ENCODE measurements around the gene DNAJC15.
A peak's percentile ranks its signal among the peaks of the same experiment; 100 is the strongest.

The DNAJC15 gene

DNA sequence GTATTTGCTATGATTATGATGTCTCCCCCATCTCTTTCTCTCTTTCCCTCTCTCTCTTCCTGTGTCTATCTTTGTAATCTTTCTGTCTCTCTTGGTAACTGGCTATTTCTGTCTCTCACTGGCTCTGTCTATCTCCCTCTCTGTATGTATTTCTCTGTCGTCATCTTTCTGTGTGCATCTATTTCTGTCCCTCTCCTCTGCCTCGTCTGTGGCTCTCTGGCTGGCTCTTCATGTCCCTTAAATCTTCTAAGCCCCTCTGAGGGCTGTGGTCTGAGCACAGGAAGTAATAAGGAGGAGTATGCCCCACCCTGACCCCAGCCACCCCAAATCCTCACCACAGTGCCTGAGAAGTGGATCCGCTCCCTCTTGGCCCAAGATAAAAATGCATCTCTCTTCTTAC lies 104.4 kb downstream of the DNAJC15 start:
- no peak for DNase-seq (ENCODE audit: low spot score)

DNA sequence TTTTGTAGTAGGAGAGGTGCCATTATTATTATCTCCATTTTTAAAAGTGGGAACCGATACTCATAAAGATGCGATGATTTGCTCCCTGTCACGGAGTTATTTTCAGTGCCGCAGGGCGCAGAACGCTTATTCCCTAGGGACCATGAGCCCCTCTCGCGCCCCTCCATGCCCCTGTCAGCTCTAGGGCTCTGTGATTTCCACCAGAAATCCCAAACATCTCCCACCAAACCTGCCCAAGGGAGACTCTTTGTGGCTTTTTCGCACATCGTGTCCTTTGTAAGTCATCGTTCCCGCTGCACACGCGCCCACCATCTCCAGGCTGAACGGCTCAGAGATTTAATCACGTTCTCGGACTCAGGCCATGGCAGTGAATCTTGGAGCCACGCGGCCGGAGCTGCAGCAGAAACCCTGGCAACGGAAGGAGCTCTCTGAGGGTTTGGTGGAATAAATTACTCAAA lies 105.1 kb downstream of the DNAJC15 start:
- DNase-seq (ENCODE audit: low spot score), result no peak

DNA sequence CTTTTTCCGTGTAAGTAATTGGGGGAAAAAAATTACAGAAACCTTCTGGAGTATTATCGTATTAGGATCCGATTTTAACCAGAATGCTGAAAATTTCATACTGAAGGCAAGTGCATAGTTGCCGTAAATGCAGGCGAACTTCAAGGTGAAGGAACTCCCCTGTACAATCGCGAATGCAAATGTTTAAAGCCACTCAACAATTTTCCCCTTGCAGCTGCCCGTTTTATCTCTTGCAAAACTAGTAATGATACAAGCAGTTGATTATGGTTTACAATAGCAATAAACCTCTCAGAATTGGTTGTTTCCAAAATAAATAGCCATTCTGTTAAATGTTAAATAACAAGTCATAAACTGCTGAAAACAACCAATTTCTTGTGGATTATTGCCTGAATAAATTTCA lies 105.7 kb downstream of the DNAJC15 start:
- DNase-seq (ENCODE audit: low spot score), result no peak

DNA sequence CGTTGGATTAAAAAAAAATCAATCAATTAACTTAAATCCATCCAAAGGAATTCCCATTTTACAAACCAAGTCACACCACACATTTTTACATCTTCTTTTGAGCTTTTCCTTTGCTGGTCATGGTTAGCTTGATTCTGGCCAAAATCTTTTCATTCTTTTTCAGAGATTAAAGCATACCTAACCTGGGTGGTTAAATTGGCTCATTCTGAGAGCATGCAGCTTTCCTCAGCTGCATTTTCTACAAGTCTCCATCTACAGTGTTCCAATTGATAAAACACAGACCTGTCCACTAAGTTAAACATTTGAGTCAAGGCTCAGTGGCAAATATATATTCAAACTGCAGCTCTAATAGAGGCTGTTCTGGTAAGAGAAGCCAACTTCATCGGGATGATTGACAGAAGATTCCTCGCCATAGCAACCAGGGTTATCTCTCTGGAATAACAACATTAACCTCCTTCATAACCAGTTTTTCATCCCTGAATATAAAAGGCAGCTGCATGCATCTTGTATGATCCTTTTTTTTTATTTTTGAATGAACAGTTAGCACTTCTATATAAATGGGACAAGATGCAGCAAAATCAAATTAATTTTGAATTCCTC lies 106.2 kb downstream of the DNAJC15 start:
- no peak for DNase-seq (ENCODE audit: low spot score)

DNA sequence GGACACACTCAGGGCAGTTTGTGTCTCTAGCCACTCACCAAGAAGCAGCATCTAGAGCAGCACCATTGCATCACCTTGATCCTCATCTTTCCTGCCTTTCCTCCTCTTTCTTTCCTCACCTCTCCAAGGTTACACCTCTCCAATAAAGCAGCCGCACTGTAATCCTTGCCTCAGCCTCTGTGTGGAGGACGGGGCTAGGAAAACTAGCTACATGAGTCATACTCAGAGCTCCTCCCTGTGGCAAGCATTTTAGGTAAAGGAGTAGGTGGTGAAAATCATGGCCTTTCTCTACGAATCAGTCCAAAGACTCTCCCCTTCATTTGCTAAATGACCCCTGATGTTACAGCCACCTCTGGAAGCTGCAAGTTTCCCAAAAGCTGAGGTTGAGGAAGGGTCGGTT lies 108.9 kb downstream of the DNAJC15 start:
- peak; percentile 11 for DNase-seq (ENCODE audit: low spot score)

DNA sequence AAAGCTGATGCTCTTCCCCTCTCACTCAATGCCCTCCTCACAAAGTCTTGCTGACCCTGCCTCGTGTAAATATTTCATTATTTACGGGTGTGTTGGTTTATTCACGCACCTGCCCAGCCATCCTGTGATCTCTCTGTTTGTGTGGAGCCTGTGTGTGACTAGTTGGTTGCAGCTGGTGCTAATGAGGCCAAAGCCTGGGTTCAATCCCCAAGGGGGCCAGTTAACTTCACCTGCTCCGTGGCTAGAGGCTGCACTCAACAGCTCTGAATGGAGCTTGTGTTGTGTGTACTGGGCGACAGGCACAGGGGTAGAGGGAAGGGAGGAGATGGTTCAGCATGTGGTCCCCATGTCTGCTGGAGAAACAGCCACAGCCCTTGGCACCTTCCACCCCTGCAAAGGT lies 109.5 kb downstream of the DNAJC15 start:
- no peak for DNase-seq (ENCODE audit: low spot score)

DNA sequence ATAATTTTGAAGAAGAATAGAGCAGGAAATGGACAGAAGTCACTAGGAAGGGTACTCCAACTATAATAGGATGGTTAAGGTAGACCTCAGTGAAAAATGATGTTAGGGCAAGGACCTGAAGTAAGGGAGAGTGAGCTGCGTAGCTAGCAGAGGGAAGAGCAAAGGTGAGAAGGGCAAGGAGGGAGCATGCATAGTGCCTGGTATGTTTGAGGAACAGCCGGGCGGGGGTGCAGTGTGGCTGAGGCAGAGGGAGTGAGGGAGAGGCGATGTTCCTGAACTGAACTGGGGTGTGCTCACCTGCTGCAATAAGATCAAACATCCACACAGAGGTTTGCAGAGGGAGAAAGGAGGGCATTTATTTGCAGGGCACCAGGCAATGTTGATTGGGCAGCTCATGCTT lies 110.4 kb downstream of the DNAJC15 start:
- no peak for DNase-seq (ENCODE audit: low spot score)

DNA sequence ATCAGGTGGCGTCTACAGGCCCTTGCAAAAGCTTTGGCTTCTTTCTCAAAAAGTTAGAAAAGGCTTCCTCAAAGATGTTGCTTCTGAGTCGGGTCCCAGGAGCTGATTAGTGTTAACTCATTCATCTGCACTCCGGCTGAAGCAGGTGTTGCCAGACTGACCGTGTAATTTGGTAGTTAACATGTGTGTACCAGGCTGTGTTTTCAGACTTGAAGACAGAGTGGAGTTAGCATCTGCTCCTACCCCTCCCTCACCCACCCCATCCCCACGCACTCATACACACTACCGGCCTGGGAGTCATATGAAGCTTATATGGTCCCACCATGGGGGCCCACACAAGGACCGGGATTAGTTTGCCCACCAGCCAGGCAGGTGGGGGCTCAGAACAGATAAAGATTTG lies 111.5 kb downstream of the DNAJC15 start:
- DNase-seq (ENCODE audit: low spot score), result no peak

DNA sequence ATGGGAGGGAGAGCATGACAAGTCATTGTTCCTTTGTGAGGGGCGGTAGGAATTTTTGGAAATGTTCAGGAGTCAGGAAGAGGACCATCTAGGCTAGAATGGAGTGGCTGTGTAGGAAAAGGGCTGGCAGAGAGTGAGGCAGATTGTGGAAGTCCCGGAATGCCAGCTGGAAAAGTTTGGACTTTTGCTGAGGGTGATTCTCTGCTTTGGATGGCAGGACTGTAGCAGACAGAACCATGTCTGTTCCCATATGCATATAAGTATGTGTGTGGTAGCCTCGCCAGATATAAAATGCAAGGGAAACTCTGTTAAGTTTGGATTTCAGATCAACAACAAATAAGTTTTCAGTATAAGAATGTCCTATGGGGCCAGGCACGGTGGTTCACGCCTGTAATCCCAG lies 112.1 kb downstream of the DNAJC15 start:
- DNase-seq (ENCODE audit: low spot score), result no peak

DNA sequence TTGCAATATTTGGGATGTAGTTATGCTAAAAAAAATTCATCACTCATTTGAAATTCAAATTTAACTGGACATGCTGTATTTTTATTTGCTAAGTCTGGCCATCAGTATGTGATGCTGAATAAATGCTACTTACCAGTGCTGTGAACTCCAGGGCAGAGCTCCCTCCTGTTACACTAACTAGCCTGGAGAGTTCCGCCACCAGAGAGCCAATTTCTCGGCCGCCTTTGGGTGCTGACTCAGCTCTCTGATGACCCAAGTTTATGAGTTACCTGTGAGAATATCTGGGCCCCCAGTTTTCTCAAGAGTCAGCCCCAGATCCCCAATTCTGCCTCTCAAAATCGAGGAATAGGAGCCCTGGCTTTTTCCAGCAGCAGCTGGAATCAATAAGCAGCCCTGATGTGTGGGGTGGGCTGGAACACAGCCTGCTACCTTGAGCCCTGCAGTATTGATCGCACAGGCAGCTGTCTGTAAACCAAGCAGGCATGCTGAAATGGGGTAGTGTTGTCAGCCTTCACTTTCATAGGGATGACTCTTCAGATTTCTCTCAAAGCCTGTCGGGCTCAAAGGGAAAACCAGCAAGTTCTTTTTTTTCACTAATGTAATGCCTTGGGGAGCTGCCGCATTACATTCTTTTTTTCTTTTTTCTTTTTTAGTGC lies 113.7 kb downstream of the DNAJC15 start:
- DNase-seq (ENCODE audit: low spot score), result no peak

DNA sequence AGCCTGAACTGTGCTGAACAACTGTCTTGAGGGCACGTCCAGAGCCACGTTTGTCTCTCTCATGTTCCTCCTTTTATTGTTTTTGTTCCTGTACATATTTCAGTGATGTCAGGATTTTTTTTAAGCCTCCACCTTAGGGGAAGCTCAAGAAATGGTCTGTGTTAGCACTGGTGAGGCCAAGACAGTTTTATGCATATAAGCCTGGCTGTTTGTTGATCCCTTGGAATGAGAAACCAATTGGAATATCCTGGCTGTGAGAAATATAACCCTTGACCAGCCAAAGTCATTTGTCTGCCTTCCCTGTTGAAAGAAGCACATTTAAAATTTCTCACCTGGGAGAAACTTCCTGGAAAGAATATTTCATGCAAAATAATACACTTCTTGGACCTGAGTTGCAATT lies 115.8 kb downstream of the DNAJC15 start:
- DNase-seq (ENCODE audit: low spot score), result no peak

DNA sequence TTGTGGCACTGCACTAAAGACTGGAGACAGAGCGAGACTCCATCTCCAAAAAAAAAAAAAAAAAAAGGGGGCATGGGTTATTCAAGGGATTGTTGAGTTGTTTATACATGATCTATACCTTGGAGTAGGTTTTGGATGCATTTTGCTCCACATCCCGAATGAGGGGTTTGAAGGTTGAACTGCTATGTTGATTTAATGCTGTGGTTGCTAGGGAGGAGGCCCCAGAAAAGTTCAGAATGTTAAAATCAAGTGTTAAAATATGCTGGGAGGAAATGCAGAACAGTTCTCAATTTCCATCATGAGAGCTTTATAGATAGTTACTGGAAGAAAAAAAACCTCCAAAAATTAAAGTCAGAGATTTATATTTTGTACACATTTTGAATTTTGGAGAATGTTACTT lies 116.5 kb downstream of the DNAJC15 start:
- no peak for DNase-seq (ENCODE audit: low spot score)

DNA sequence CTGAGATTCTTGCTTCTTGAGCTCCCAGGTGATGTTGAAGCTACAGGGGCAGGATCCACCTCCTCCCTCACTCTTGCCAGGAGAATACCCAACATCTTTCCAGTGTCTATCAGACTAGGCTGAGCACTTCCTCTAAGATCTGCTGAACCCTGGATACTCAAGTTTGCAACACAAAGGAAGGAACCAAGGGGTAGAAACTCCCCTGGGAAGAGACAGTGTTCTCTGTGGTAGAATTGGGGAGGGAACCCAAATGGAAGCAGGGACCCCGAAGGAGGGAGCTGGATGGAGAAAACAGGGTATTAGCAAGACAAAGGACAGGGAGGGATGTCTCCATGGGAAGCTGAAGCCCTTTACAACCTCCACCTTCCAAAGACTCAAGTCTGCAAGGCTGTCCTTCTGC lies 117.6 kb downstream of the DNAJC15 start:
- no peak for DNase-seq (ENCODE audit: low spot score)

DNA sequence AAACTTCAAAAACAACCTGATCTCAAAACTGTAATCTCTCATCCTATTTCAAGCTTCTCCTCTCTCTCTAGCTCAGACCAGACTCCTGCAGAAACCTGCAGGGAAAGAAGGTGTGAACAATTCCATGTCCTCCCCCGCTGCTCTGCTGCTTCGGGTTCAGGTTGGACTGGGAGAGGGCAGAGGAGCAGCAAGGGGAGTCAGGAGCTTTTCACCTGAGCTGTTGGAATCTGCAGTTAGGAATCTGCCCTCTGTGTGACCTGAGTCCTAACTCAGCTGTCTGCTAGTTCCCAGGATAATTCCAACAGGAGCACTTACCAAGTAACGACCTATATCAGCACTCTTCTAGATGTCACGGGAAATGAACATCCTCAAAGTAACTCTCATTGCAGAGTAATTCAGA lies 118.3 kb downstream of the DNAJC15 start:
- DNase-seq (ENCODE audit: low spot score), result no peak

DNA sequence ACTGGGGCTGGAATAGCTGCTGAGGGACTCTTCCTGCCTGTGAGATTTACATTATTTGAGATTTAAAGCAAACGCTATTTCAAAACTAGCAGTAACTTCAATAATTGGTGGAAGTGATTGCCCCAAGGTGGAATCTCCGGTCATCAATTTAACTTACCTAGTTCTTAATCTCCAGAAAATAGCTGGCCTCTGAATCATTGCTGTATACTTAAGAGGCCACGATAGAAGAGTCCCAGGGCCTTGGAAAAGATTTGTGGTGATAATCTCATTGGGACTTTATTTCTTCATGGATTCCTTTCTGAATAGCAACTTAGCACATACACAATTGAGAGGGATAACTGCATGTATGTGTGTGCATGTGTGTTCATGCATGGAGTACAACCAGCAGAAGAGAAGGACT lies 120.2 kb downstream of the DNAJC15 start:
- DNase-seq (ENCODE audit: low spot score), result no peak

DNA sequence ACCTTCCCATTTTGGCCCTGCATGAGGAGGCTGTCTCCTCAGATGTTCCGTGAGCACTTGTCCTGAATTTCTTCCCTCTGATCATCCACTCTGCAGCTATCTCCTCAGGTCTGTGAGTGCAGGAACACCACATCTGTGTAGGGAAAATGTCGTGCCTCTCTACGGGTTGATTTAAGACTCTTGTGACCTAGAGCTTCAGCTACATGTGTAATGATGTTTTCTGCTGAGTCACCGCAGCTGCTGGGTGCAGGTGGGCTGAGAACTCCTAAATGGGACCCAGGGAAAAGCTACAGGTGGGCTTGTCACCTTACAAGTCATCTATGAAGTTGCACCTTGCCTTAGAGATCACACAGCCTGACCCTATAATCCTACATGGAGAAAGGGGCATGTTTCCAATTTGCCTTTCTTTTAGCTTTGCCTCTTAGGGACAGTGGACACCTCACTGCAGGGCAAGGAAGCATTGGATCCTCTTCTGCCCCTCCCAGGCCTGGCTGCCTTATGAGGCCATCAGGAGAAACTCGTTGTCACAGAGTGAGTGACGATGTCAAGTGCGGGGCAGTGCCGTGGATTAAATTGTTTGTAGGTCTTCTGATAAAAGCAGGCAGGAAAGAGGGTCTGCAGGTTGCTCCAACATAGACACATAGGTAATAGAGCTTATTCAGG lies 122.3 kb downstream of the DNAJC15 start:
- no peak for DNase-seq (ENCODE audit: low spot score)

DNA sequence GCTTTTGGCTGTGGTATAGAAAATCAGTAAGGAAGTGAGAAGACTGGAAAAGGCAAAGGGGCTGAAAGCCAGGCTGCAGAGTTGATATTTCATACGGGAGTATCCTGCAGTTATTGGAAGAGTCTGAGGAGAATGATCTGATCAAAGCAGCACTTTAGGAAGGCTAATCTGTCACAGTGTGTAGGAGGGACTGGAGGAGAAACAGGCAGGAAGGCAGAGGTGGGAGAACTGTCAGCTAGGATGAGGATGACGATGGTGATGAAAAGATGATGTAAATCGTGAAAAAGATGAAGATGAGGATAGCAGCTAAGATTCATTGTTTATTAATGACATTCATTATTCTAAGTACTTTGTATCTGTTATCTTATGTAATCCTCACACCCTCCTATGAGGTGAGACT lies 123.0 kb downstream of the DNAJC15 start:
- no peak for DNase-seq (ENCODE audit: low spot score)

DNA sequence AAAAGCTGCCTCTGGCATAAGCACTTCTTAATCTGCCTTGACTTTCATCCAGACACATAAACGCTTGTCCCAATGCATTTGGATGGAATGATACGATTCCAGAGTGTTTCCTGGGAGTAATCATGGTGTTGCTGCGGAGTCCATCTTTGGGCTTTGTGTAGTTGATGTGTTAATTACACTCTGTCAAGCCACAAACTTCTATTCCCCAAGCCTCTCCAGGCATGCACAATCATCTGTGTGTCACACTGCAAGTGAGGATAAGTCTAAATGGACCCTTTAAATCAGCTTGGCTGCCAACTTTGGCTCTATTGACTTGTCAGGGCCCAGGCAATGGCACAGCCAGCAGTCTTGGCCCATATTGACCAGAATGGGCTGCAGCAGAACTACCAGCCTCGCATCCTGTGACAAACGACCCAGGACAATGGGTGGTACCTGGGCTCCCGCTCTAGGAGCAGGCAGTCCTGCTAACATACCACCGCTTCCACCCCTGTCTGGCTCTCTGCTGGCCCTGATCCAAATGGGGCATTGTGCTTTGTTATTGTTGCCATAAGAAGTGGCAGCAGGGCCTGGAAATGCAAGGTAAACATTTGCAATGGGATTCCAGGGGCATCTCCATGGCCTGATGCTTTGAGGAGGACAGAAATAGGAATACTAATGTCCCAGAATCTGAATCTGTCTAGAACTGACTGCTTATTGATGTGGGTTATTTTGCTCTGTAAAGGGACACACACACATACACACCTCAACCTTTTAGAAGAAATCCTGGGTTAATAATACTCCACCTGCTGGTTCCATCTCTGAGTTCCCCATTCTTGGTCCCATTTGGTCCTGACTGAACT lies 127.2 kb downstream of the DNAJC15 start:
- DNase-seq (ENCODE audit: low spot score), result no peak

DNA sequence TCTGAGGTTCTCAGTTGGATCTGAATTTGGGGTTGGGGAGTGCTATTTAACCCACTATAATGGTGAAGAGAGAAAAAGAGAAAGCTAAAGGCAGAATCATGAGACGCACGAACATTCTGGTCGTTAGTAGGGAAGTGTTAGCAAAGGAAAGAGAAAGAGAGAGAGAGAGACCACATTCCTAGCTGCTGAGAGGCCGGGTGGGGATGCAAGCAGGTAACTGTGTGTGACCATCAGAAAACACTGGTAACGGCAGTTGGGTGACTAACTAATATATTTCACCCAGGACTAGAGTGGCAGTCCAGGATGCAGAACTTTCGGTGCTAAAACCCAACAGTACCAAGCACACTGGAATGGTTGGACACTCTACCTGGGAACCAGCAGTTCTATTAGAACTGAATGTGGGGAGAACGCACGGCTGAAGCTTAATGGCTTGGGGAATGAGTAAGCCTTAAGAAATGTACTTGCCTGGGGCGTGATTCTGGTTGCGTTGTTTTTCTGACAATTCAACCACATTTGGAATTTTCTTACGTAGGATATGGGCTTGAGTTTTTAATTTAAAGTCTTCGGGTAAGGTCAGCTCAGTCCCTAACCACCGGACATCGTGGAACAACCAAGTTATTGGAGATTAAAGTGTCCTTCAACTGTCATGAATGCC lies 130.2 kb downstream of the DNAJC15 start:
- DNase-seq (ENCODE audit: low spot score), result no peak

DNA sequence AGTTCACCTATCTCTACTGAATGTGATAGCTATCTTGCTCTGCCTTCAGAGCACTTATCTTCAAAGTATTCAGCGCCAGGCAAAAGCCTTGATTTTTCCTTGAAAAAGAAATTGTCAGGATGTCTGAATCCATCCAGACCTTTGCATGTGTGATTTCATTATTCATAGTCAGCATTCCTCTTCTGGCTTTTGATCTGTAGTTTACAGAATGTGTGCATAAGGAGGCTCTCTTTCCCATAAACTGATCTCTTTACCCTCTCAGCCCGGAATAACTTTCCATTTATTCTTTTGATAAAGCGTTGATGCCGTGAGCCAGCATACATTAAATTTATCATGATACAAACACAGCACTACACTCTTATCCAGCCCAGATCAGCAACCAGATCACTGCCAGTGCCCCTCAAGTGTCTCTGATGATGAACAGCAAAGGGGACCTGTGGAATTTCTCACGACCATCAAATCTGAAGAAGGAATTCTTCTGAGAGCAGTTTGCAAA lies 130.8 kb downstream of the DNAJC15 start:
- DNase-seq (ENCODE audit: low spot score), result no peak

DNA sequence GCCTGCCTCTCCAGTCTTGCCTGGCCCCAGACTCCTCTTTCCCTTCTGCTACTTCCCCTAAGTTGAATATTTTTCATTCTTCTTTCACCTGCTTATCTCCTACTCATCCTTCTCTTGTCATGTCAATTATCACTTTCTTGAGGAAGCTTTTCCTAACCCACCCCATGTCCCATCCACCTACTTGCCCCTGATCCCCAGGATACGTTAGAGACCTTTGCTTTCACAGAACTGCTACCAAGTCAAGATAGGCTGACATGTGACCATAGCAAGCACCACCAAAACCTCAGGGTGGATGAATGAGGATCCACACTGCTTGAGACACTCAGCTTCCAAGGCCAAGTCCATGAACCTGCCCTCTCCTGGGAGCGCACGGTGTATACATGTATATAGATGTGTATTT lies 131.5 kb downstream of the DNAJC15 start:
- no peak for DNase-seq (ENCODE audit: low spot score)

DNA sequence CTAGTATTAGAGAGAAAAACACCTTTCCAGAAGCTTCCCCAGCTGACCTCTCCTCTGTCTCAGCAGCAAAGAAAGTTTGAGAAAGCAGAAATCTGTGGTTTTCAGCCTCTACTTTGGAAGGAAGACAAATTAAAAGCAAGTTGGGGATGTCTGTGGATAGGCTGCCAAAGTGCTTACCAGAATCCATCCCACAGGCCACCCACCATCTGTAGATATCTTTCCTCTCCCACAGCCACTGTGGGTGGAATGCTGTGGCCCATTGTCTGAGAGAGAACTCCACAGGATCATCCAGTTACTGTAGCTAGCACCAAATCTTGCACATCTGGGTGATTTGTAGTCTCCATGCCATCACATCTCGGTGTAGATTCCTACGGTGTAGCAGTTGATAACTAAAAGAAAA lies 133.5 kb downstream of the DNAJC15 start:
- no peak for DNase-seq (ENCODE audit: low spot score)
